Osteocyte (in vitro differentiated cells): ENCODE data around the gene REC8. TPM values are rescaled to one million over a fixed set of nuclear protein-coding genes. Genes with fewer than 3 reads are reported as not detected.

ENCODE experiments used
- DNase-seq: peaks from one replicate; pipeline ENCODE4 v3.0.0; 2021; ENCODE audit warnings: mixed read lengths; ENCODE audit not compliant: unreplicated experiment; ENCODE audit errors: extremely low spot score
- H3K27ac Mint-ChIP-seq: one replicate; pipeline ENCODE4 v1.8.0; 2021; ENCODE audit warnings: mild to moderate bottlenecking, mixed read lengths; ENCODE audit not compliant: unreplicated experiment
- H3K27me3 Mint-ChIP-seq: one replicate; pipeline ENCODE4 v1.8.0; 2021; ENCODE audit warnings: mixed read lengths; ENCODE audit not compliant: unreplicated experiment
- H3K36me3 Mint-ChIP-seq: one replicate; pipeline ENCODE4 v1.8.0; 2021; ENCODE audit warnings: mixed read lengths; ENCODE audit not compliant: unreplicated experiment
- H3K4me1 Mint-ChIP-seq: one replicate; pipeline ENCODE4 v1.8.0; 2021; ENCODE audit warnings: mixed read lengths; ENCODE audit not compliant: unreplicated experiment
- H3K4me3 Mint-ChIP-seq: one replicate; pipeline ENCODE4 v1.8.0; 2021; ENCODE audit warnings: mild to moderate bottlenecking, moderate library complexity, mixed read lengths; ENCODE audit not compliant: unreplicated experiment
- H3K9me3 Mint-ChIP-seq: one replicate; pipeline ENCODE4 v1.8.0; 2021; ENCODE audit warnings: mixed read lengths; ENCODE audit not compliant: unreplicated experiment
- total RNA-seq: library from RNA; stranded (reverse); gene quantifications from 2 replicates; pipeline ENCODE4 v1.2.1, GENCODE V29; 2021
- TF ChIP-seq, protein P1 (sequence below): fragments of 200-600 bp; sonication (generic); IDR thresholded peaks from 2 replicates; pipeline ENCODE4 v1.5.0; 2021; ENCODE audit warnings: antibody characterized with exemption, mild to moderate bottlenecking, moderate library complexity

The REC8 gene
- total RNA-seq, 1 donor from 2014 or later: 8.1 TPM

GRCh38 chr14:24178399-24179178, 6.7 kb downstream of the REC8 start:
- TF ChIP-seq, protein P1, sequence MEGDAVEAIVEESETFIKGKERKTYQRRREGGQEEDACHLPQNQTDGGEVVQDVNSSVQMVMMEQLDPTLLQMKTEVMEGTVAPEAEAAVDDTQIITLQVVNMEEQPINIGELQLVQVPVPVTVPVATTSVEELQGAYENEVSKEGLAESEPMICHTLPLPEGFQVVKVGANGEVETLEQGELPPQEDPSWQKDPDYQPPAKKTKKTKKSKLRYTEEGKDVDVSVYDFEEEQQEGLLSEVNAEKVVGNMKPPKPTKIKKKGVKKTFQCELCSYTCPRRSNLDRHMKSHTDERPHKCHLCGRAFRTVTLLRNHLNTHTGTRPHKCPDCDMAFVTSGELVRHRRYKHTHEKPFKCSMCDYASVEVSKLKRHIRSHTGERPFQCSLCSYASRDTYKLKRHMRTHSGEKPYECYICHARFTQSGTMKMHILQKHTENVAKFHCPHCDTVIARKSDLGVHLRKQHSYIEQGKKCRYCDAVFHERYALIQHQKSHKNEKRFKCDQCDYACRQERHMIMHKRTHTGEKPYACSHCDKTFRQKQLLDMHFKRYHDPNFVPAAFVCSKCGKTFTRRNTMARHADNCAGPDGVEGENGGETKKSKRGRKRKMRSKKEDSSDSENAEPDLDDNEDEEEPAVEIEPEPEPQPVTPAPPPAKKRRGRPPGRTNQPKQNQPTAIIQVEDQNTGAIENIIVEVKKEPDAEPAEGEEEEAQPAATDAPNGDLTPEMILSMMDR: no peak
- Mint-ChIP-seq H3K27ac (no peak overlapping the region), H3K9me3 (no peaks in the 10 kb centered on the region), H3K36me3 (peaks cover 21% of the 10 kb centered on the region), H3K4me1 (no peaks in the 10 kb centered on the region), H3K27me3 (no peaks in the 10 kb centered on the region), H3K4me3 (no peak overlapping the region)
- no peak for DNase-seq

DNA sequence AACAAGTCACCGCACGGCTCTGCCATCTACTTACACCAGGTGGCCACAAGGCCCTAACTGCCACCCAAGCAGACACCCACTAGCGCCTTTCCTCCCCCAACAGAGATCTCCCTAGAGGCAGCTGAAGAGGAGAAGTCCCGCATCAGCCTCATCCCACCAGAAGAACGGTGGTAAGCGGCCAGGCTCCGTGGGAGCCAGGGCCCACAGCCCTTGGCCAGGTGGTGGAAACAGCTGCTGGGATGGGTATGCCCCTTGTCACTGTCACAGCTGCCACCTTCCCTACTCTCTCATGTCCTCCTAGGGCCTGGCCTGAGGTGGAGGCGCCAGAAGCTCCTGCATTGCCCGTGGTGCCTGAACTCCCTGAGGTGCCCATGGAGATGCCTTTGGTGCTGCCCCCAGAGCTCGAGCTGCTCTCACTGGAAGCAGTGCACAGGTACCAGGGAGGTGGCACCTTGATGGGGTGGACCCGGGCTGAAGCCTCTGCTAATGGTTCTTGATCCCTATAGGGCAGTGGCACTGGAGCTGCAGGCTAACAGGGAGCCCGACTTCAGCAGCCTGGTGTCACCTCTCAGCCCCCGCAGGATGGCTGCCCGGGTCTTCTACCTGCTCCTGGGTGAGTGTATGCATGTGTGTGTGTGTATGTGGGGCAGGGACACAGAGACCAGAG, 7.5 kb downstream of the REC8 start:
- no peaks in the 10 kb centered on the region for H3K9me3 Mint-ChIP-seq
- no peaks in the 10 kb centered on the region for H3K4me1 Mint-ChIP-seq
- H3K27ac Mint-ChIP-seq: no peak overlapping the region
- no peaks in the 10 kb centered on the region for H3K27me3 Mint-ChIP-seq
- H3K4me3 Mint-ChIP-seq: no peak overlapping the region
- DNase-seq: no peak
- TF ChIP-seq, protein P1: no peak
- H3K36me3 Mint-ChIP-seq: peaks cover 22% of the 10 kb centered on the region

DNA sequence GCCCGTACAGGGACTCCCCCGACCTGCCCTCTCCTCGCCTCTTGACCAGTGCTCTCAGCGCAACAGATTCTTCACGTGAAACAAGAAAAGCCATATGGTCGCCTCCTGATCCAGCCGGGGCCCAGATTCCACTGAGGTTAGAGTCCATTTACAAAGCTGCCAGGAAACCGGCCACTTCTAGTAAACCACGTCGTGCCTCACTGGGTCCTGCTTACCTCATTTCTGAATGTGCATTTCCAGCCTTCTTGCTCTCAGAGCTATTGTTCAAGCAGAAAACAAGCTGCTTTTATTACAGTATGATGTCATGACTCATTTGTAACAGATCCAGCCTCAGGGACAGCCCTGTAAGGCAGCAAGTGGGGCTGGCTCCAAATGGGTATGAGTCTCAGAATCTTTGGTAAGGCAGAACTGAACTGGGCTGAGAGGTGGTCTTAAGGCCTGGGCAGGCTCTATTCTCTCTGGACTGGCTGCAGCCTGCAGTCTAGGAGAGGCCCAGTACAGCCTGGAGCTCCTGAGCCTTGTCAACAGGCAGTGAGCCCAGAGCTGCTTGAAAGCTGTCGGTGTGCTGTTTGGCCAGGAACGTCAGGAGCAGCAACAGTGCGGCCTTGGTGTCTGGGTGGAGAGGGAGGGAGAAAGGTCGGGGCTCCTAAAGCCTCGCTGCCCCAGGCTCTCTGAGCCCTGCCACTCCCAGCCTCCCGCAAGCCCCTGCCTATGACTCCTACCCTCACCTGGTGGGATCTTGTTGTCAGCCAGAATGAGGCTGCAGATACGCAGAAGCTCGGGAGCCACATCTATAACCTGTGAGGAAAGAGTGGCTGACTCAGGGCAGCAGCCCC, 8.3 kb downstream of the REC8 start:
- no peak for DNase-seq
- no peaks in the 10 kb centered on the region for H3K9me3 Mint-ChIP-seq
- TF ChIP-seq, protein P1: no peak
- H3K27me3 Mint-ChIP-seq: no peaks in the 10 kb centered on the region
- H3K4me1 Mint-ChIP-seq: no peaks in the 10 kb centered on the region
- H3K27ac Mint-ChIP-seq: no peak overlapping the region
- H3K36me3 Mint-ChIP-seq: peaks cover 22% of the 10 kb centered on the region
- no peak overlapping the region for H3K4me3 Mint-ChIP-seq

GRCh38 chr14:24181371-24182077, 9.6 kb downstream of the REC8 start:
- H3K27me3 Mint-ChIP-seq: no peaks in the 10 kb centered on the region
- no peak for DNase-seq
- no peaks in the 10 kb centered on the region for H3K4me1 Mint-ChIP-seq
- H3K36me3 Mint-ChIP-seq: peaks cover 22% of the 10 kb centered on the region
- H3K9me3 Mint-ChIP-seq: no peaks in the 10 kb centered on the region
- H3K27ac Mint-ChIP-seq: no peak overlapping the region
- no peak overlapping the region for H3K4me3 Mint-ChIP-seq
- TF ChIP-seq, protein P1: no peak
